GM15510 (cell line): Measurements from ENCODE around the gene ESF1.

Experiments
- POLR2A ChIP-seq: IDR thresholded peaks from 3 replicates; pipeline ENCODE4 v1.6.1; 2011; ENCODE audit warnings: borderline replicate concordance; ENCODE audit not compliant: insufficient read length; ENCODE audit errors: extremely low read depth

Gene ESF1

GRCh38 chr20:13771853-13772453 is 12.8 kb downstream of the ESF1 start:
- no peak for TF ChIP-seq POLR2A

- TF ChIP-seq POLR2A: no peak
Measured at GRCh38 chr20:13770141-13770540, 14.6 kb downstream of the ESF1 start.

- TF ChIP-seq POLR2A: no peak
Measured at GRCh38 chr20:13765868-13766416, 18.8 kb downstream of the ESF1 start.

GRCh38 chr20:13765299-13765698 is 19.4 kb downstream of the ESF1 start:
- TF ChIP-seq POLR2A: no peak

- TF ChIP-seq POLR2A: no peak
Measured at GRCh38 chr20:13758884-13759283, 25.8 kb downstream of the ESF1 start.

GRCh38 chr20:13756551-13756950 is 28.2 kb downstream of the ESF1 start:
- TF ChIP-seq POLR2A: no peak

- no peak for TF ChIP-seq POLR2A
Measured at GRCh38 chr20:13755809-13756208, 28.9 kb downstream of the ESF1 start.

GRCh38 chr20:13753436-13754036 is 31.2 kb downstream of the ESF1 start:
- no peak for TF ChIP-seq POLR2A

GRCh38 chr20:13749811-13750210 is 34.9 kb downstream of the ESF1 start:
- TF ChIP-seq POLR2A: no peak

GRCh38 chr20:13745784-13746183 is 38.9 kb downstream of the ESF1 start:
- TF ChIP-seq POLR2A: no peak

GRCh38 chr20:13744352-13744751 is 40.4 kb downstream of the ESF1 start:
- TF ChIP-seq POLR2A: no peak

GRCh38 chr20:13741879-13742278 is 42.8 kb downstream of the ESF1 start:
- TF ChIP-seq POLR2A: no peak

GRCh38 chr20:13739731-13740649 is 44.7 kb downstream of the ESF1 start:
- no peak for TF ChIP-seq POLR2A

GRCh38 chr20:13736436-13737191 is 48.1 kb downstream of the ESF1 start:
- TF ChIP-seq POLR2A: no peak
